Activated T-cell treated with anti-CD3 and anti-CD28 coated beads for 24 hours (primary cell): Measurements from ENCODE around the gene PLXNB1.
"Not testable (repeated sequence)": the region's sequence is repeated elsewhere in the genome, so short reads cannot be mapped to it uniquely, and the experiment has no call there.

Experiments
- DNase-seq: peaks from one replicate; pipeline ENCODE4 v3.0.0-alpha.2; 2020; ENCODE audit warnings: low read depth

The PLXNB1 gene

GRCh38 chr3:48404440-48405342 is 25.2 kb downstream of the PLXNB1 start:
- DNase-seq: no peak

- no peak for DNase-seq
Observed at GRCh38 chr3:48403533-48404439, 26.1 kb downstream of the PLXNB1 start.

- DNase-seq: no peak
Observed at GRCh38 chr3:48402907-48403306, 27.0 kb downstream of the PLXNB1 start.

- no peak for DNase-seq
Observed at GRCh38 chr3:48402281-48402732, 27.6 kb downstream of the PLXNB1 start.

GRCh38 chr3:48401434-48401901 is 28.4 kb downstream of the PLXNB1 start:
- not testable (repeated sequence) for DNase-seq

GRCh38 chr3:48400824-48401433 is 29.0 kb downstream of the PLXNB1 start:
- DNase-seq: peak; percentile 44

- DNase-seq: no peak
Observed at GRCh38 chr3:48399387-48400172, 30.3 kb downstream of the PLXNB1 start.

- no peak for DNase-seq
Observed at GRCh38 chr3:48398701-48399386, 31.0 kb downstream of the PLXNB1 start.

GRCh38 chr3:48397767-48398681 is 31.9 kb downstream of the PLXNB1 start:
- DNase-seq: no peak

GRCh38 chr3:48395714-48396113 is 34.2 kb downstream of the PLXNB1 start:
- DNase-seq: no peak

GRCh38 chr3:48394391-48394790 is 35.5 kb downstream of the PLXNB1 start:
- no peak for DNase-seq

- no peak for DNase-seq
Observed at GRCh38 chr3:48388966-48389365, 40.9 kb downstream of the PLXNB1 start.

GRCh38 chr3:48387634-48388033 is 42.3 kb downstream of the PLXNB1 start:
- no peak for DNase-seq

- DNase-seq: no peak
Observed at GRCh38 chr3:48372862-48373435, 56.9 kb downstream of the PLXNB1 start.

GRCh38 chr3:48372377-48372770 is 57.5 kb downstream of the PLXNB1 start:
- no peak for DNase-seq

GRCh38 chr3:48371651-48372376 is 58.1 kb downstream of the PLXNB1 start, which contains the start of gene FBXW12:
TSS of gene FBXW12 (plus strand) at chr3:48372219. CDS start at chr3:48372768, 549 bp downstream.
- DNase-seq: no peak

GRCh38 chr3:48370333-48370713 is 59.6 kb downstream of the PLXNB1 start:
- DNase-seq: no peak

GRCh38 chr3:48369693-48370332 is 60.1 kb downstream of the PLXNB1 start:
- DNase-seq: no peak
